HEK293 (cell line): Measurements from ENCODE around the gene PACS1.

Source experiments
- CTCF ChIA-PET: fragments of 350-600 bp; formaldehyde crosslinking; extraction: SDS; loops from one replicate; lab custom pipeline; 2021; ENCODE audit warnings: antibody characterized with exemption; lab: Yijun Ruan, JAX
- POLR2A ChIA-PET: fragments of 300-600 bp; formaldehyde crosslinking; extraction: SDS; loops from one replicate; lab custom pipeline; 2020; ENCODE audit warnings: antibody characterized with exemption, inconsistent platforms; lab: Yijun Ruan, JAX
- H3K27ac ChIP-seq: fragments of 200-500 bp; sonication (Bioruptor generic); 2 replicates; pipeline ENCODE4 v1.5.1; 2014; ENCODE audit warnings: low read depth, low read length, control low read depth, inconsistent platforms; ENCODE audit errors: extremely low read depth
- H3K36me3 ChIP-seq, 2 experiments: fragments of 200-500 bp in 1 of 2; sonication (Bioruptor generic) in 1 of 2; 1 replicate in 1 of 2; 2 replicates in 1 of 2; pipeline ENCODE4 v1.5.1; 2014 to 2017; ENCODE audit warnings: inconsistent platforms in 2 of 2, low read length in 2 of 2; ENCODE audit not compliant: control insufficient read depth in 2 of 2, insufficient read depth in 1 of 2
- H3K4me1 ChIP-seq: fragments of 200-500 bp; sonication (Bioruptor generic); 2 replicates; pipeline ENCODE4 v1.5.1; 2014; ENCODE audit warnings: mild to moderate bottlenecking, low read length, inconsistent platforms; ENCODE audit not compliant: control insufficient read depth, insufficient read depth
- H3K4me3 ChIP-seq: 2 replicates; pipeline ENCODE4 v1.5.1; 2011; ENCODE audit warnings: low read depth, mild to moderate bottlenecking, control low read depth, low read length, moderate library complexity
- H3K9me3 ChIP-seq: fragments of 200-500 bp; sonication (Bioruptor generic); 2 replicates; pipeline ENCODE4 v1.5.1; 2014; ENCODE audit warnings: low read depth, low read length, inconsistent platforms; ENCODE audit not compliant: control insufficient read depth, insufficient read depth
- GLIS1 ChIP-seq: fragments of 450-650 bp; formaldehyde crosslinking; IDR thresholded peaks from 2 replicates; pipeline ENCODE4 v1.5.1; 2016; ENCODE audit warnings: missing biosample characterization, missing genetic modification characterization
- KLF10 ChIP-seq: fragments of 450-650 bp; IDR thresholded peaks from 2 replicates; pipeline ENCODE4 v1.5.1; 2018; ENCODE audit warnings: missing biosample characterization, mild to moderate bottlenecking, missing genetic modification characterization
- OVOL3 ChIP-seq: fragments of 450-650 bp; formaldehyde crosslinking; IDR thresholded peaks from 2 replicates; pipeline ENCODE4 v1.5.1; 2016; ENCODE audit warnings: missing biosample characterization, missing genetic modification characterization
- PRDM1 ChIP-seq: fragments of 450-650 bp; formaldehyde crosslinking; IDR thresholded peaks from 2 replicates; pipeline ENCODE4; 2016; ENCODE audit warnings: missing biosample characterization, missing genetic modification characterization
- SCRT2 ChIP-seq: fragments of 450-650 bp; formaldehyde crosslinking; IDR thresholded peaks from 2 replicates; pipeline ENCODE4 v1.5.1; 2016; ENCODE audit warnings: missing biosample characterization, missing genetic modification characterization
- ZBTB10 ChIP-seq: fragments of 450-650 bp; formaldehyde crosslinking; IDR thresholded peaks from 2 replicates; pipeline ENCODE4 v1.5.1; 2016; ENCODE audit warnings: missing biosample characterization, missing genetic modification characterization
- ZNF274 ChIP-seq, 2 experiments: fragments of 200-500 bp in 1 of 2; fragments of 450-650 bp in 1 of 2; sonication (Bioruptor generic) in 1 of 2; formaldehyde crosslinking in 1 of 2; IDR thresholded peaks; 2 replicates each; pipeline versions ENCODE4 v1.5.1 to v1.6.1; 2014 to 2016; ENCODE audit warnings: borderline replicate concordance in 1 of 2, inconsistent platforms in 1 of 2, low read length in 1 of 2, missing biosample characterization in 1 of 2, missing genetic modification characterization in 1 of 2
- ZNF324 ChIP-seq: fragments of 450-650 bp; formaldehyde crosslinking; IDR thresholded peaks from 2 replicates; pipeline ENCODE4 v1.5.1; 2016; ENCODE audit warnings: missing biosample characterization, missing genetic modification characterization
- ZNF391 ChIP-seq: fragments of 450-650 bp; formaldehyde crosslinking; IDR thresholded peaks from 2 replicates; pipeline ENCODE4 v1.5.1; 2016; ENCODE audit warnings: low read depth, missing biosample characterization, missing genetic modification characterization, borderline replicate concordance
- ZNF488 ChIP-seq: fragments of 450-650 bp; formaldehyde crosslinking; IDR thresholded peaks from 2 replicates; pipeline ENCODE4 v1.5.1; 2016; ENCODE audit warnings: missing biosample characterization, missing genetic modification characterization
- ZNF530 ChIP-seq: fragments of 450-650 bp; formaldehyde crosslinking; IDR thresholded peaks from 2 replicates; pipeline ENCODE4 v1.5.1; 2016; ENCODE audit warnings: low read depth, missing biosample characterization, missing genetic modification characterization
- ZNF701 ChIP-seq: fragments of 450-650 bp; formaldehyde crosslinking; IDR thresholded peaks from 2 replicates; pipeline ENCODE4 v1.5.1; 2016; ENCODE audit warnings: missing biosample characterization, missing genetic modification characterization
- ZSCAN18 ChIP-seq: fragments of 450-650 bp; formaldehyde crosslinking; IDR thresholded peaks from 2 replicates; pipeline ENCODE4 v1.5.1; 2016; ENCODE audit warnings: missing biosample characterization, missing genetic modification characterization

PACS1 gene

GRCh38 chr11:66136752-66137123 is 66.7 kb downstream of the PACS1 start (continued):
- TF ChIP-seq ZBTB10 (tag by site-specific recombination), result no peak

GRCh38 chr11:66139817-66140404 is 69.8 kb downstream of the PACS1 start:
- POLR2A ChIA-PET, result no interaction called here
- Histone ChIP-seq H3K9me3 (no peaks in the 10 kb centered on the region), H3K27ac (no peak overlapping the region), H3K36me3 (no peaks in the 10 kb centered on the region), H3K4me3 (no peak overlapping the region), H3K4me1 (0 out of 2 replicates have a peak, but pooled peaks cover 6% of the 10 kb centered on the region)
- CTCF ChIA-PET, result interaction anchor here (0.7 to 1.3 kb wide), 3 partner anchors 24 to 147 kb away, joined by 3 to 4 read pairs (median 3); no protein-coding TSS in a partner anchor
- TF ChIP-seq ZNF488 (no peak), SCRT2 (tag by site-specific recombination) (no peak), KLF10 (tag by site-specific recombination) (no peak), ZNF391 (no peak), ZNF701 (tag by site-specific recombination) (no peak)

GRCh38 chr11:66142370-66143263 is 72.5 kb downstream of the PACS1 start:
- H3K9me3 ChIP-seq, result no peaks in the 10 kb centered on the region
- H3K4me1 ChIP-seq, result 0 out of 2 replicates have a peak, but pooled peaks cover 6% of the 10 kb centered on the region
- no peaks in the 10 kb centered on the region for H3K36me3 ChIP-seq
- TF ChIP-seq PRDM1 (tag by site-specific recombination) (peak; percentile 26; the same call in 1 of the 2 replicates), ZNF324 (tag by site-specific recombination) (no peak)
- POLR2A ChIA-PET, result interaction anchor here (0.6 kb wide), 2 partner anchors 17 to 521 kb away, joined by 3 to 4 read pairs; no protein-coding TSS in a partner anchor
- CTCF ChIA-PET, result interaction anchor here (0.6 to 1.0 kb wide), 5 partner anchors 14 to 140 kb away, joined by 3 read pairs; no protein-coding TSS in a partner anchor
- H3K4me3 ChIP-seq, result no peak overlapping the region
- H3K27ac ChIP-seq, result no peak overlapping the region

- H3K9me3 ChIP-seq, result no peaks in the 10 kb centered on the region
- H3K4me1 ChIP-seq, result 0 out of 2 replicates have a peak, but pooled peaks cover 6% of the 10 kb centered on the region
- no peak overlapping the region for H3K27ac ChIP-seq
- H3K4me3 ChIP-seq, result no peak overlapping the region
- H3K36me3 ChIP-seq, result no peaks in the 10 kb centered on the region
- CTCF ChIA-PET, result interaction anchor here (1.0 kb wide), 2 partner anchors 14 to 17 kb away, joined by 3 read pairs; no protein-coding TSS in a partner anchor
- TF ChIP-seq ZSCAN18 (tag by site-specific recombination) (no peak), OVOL3 (tag by site-specific recombination) (no peak), ZNF274 (IDR thresholded peaks at IDR 0.05; ENCODE audit: low read length) (no peak), ZNF274 (tag by site-specific recombination; IDR thresholded peaks at IDR 0.05; ENCODE audit: borderline replicate concordance) (no peak), GLIS1 (no peak), KLF10 (tag by site-specific recombination) (no peak), ZNF530 (tag by site-specific recombination) (no peak)
- POLR2A ChIA-PET, result interaction anchor here (0.6 kb wide), 1 partner anchor 521 kb away, joined by 3 read pairs; no protein-coding TSS in a partner anchor
Measured at GRCh38 chr11:66143264-66143566, 73.1 kb downstream of the PACS1 start.
